SK-N-SH treated with all-trans-retinoic acid at 6 μM for 48 hours (cell line): ENCODE results near the gene CST11.

Source experiments
- ATAC-seq: fragments of 200-7000 bp; cut with Tn5 transposase; 3 replicates; pipeline ENCODE4 v1.9.1; 2020; ENCODE audit warnings: mild to moderate bottlenecking, moderate library complexity
- ARNTL ChIP-seq: fragments of 450-650 bp; formaldehyde crosslinking; IDR thresholded peaks from 2 replicates; pipeline ENCODE4 v1.5.0; 2020; ENCODE audit warnings: low read depth, mild to moderate bottlenecking, moderate library complexity, borderline replicate concordance
- BACH2 ChIP-seq: fragments of 250-450 bp; sonication (Bioruptor Pico); IDR thresholded peaks from 2 replicates; pipeline ENCODE4 v1.9.0; 2021; ENCODE audit warnings: mild to moderate bottlenecking, borderline replicate concordance
- CSDC2 ChIP-seq: fragments of 250-450 bp; sonication (Bioruptor Pico); IDR thresholded peaks from 2 replicates; pipeline ENCODE4 v1.5.0; 2020; ENCODE audit warnings: mild to moderate bottlenecking, moderate library complexity
- ESRRG ChIP-seq: fragments of 250-450 bp; sonication (Bioruptor Pico); IDR thresholded peaks from 2 replicates; pipeline ENCODE4 v1.6.1; 2021; ENCODE audit warnings: mild to moderate bottlenecking
- GLIS3 ChIP-seq: fragments of 250-450 bp; sonication (Bioruptor Pico); IDR thresholded peaks from 2 replicates; pipeline ENCODE4 v1.5.0; 2020; ENCODE audit warnings: mild to moderate bottlenecking, moderate library complexity
- ISL1 ChIP-seq: fragments of 250-450 bp; sonication (Bioruptor Pico); IDR thresholded peaks from 2 replicates; pipeline ENCODE4 v2.1.2; 2022; ENCODE audit warnings: mild to moderate bottlenecking, moderate library complexity
- OSR1 ChIP-seq: fragments of 250-450 bp; sonication (Bioruptor Pico); IDR thresholded peaks from 2 replicates; pipeline ENCODE4 v1.8.0; 2022; ENCODE audit warnings: moderate library complexity, mild to moderate bottlenecking, inconsistent platforms
- PPARA ChIP-seq: fragments of 250-450 bp; sonication (Bioruptor Pico); IDR thresholded peaks from 2 replicates; pipeline ENCODE4 v1.5.0; 2020; ENCODE audit warnings: mild to moderate bottlenecking, borderline replicate concordance
- RARB ChIP-seq: fragments of 250-450 bp; sonication (Bioruptor Pico); IDR thresholded peaks from 2 replicates; pipeline ENCODE4 v1.8.0; 2021; ENCODE audit warnings: mild to moderate bottlenecking, moderate library complexity
- SNAI2 ChIP-seq: fragments of 250-450 bp; sonication (Bioruptor Pico); IDR thresholded peaks from 2 replicates; pipeline ENCODE4 v1.5.0; 2020; ENCODE audit warnings: mild to moderate bottlenecking, moderate library complexity
- TCF4 ChIP-seq: fragments of 250-450 bp; sonication (Bioruptor Pico); IDR thresholded peaks from 2 replicates; pipeline ENCODE4 v1.8.0; 2021; ENCODE audit warnings: mild to moderate bottlenecking, moderate library complexity, borderline replicate concordance
- TOX ChIP-seq: fragments of 250-450 bp; sonication (Bioruptor Pico); IDR thresholded peaks from 2 replicates; pipeline ENCODE4 v1.8.0; 2021; ENCODE audit warnings: mild to moderate bottlenecking, moderate library complexity, borderline replicate concordance
- ZC3H10 ChIP-seq: fragments of 250-450 bp; sonication (Bioruptor Pico); IDR thresholded peaks from 2 replicates; pipeline ENCODE4 v1.5.1; 2021; ENCODE audit warnings: mild to moderate bottlenecking, moderate library complexity
- ZFP3 ChIP-seq: fragments of 250-450 bp; sonication (Bioruptor Pico); IDR thresholded peaks from 2 replicates; pipeline ENCODE4 v1.5.0; 2020; ENCODE audit warnings: mild to moderate bottlenecking, moderate library complexity
- ZFP30 ChIP-seq: fragments of 450-650 bp; formaldehyde crosslinking; IDR thresholded peaks from 2 replicates; pipeline ENCODE4 v1.5.0; 2022; ENCODE audit warnings: mild to moderate bottlenecking, moderate library complexity
- ZNF565 ChIP-seq: fragments of 450-650 bp; formaldehyde crosslinking; conservative IDR thresholded peaks from 2 replicates; pipeline ENCODE4 v1.5.0; 2020; ENCODE audit warnings: low read depth, mild to moderate bottlenecking, moderate library complexity
- ZNF70 ChIP-seq: fragments of 450-650 bp; formaldehyde crosslinking; IDR thresholded peaks from 2 replicates; pipeline ENCODE4 v1.5.0; 2020; ENCODE audit warnings: mild to moderate bottlenecking, moderate library complexity
- ZNF8 ChIP-seq: fragments of 450-650 bp; formaldehyde crosslinking; IDR thresholded peaks from 2 replicates; pipeline ENCODE4 v1.5.0; 2020; ENCODE audit warnings: mild to moderate bottlenecking, moderate library complexity
- TF ChIP-seq, protein P1 (sequence below): fragments of 250-450 bp; sonication (Bioruptor Pico); IDR thresholded peaks from 2 replicates; pipeline ENCODE4 v1.8.0; 2020; ENCODE audit warnings: mild to moderate bottlenecking, moderate library complexity, borderline replicate concordance
- TF ChIP-seq, protein P2 (sequence below): fragments of 250-450 bp; sonication (Bioruptor Pico); IDR thresholded peaks from 2 replicates; pipeline ENCODE4 v1.5.1; 2020; ENCODE audit warnings: low read depth, mild to moderate bottlenecking, moderate library complexity
- TF ChIP-seq, protein P3 (sequence below): fragments of 250-450 bp; sonication (Bioruptor Pico); IDR thresholded peaks from 2 replicates; pipeline ENCODE4 v1.5.0; 2020; ENCODE audit warnings: mild to moderate bottlenecking, moderate library complexity
- TF ChIP-seq, protein P4 (sequence below): fragments of 250-450 bp; sonication (Bioruptor Pico); IDR thresholded peaks from 2 replicates; pipeline ENCODE4 v1.5.1; 2021; ENCODE audit warnings: mild to moderate bottlenecking, moderate library complexity
- TF ChIP-seq, protein P5 (sequence below): fragments of 250-450 bp; sonication (Bioruptor Pico); IDR thresholded peaks from 2 replicates; pipeline ENCODE4 v1.8.0; 2021; ENCODE audit warnings: low read depth, mild to moderate bottlenecking, moderate library complexity, borderline replicate concordance

The CST11 gene

DNA sequence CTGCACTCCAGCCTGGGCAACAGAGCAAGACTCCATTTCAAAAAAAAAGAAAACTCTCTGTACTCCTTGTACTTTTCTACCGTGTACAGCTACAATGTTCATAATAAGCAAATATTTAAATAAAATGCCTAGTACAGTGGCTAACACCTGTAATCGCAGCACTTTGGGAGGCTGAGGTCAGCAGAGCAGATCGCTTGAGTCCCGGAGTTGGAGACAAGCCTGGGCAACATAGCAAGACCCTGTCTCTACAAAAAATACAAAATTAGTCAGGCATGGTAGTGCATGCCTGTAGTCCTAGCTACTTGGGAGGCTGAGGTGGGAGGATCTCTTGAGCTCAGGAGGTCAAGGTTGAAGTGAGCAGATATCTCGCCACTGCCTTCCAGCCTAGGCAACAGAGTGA, 37.1 kb downstream of the CST11 start (continued):
- TF ChIP-seq, protein P1, sequence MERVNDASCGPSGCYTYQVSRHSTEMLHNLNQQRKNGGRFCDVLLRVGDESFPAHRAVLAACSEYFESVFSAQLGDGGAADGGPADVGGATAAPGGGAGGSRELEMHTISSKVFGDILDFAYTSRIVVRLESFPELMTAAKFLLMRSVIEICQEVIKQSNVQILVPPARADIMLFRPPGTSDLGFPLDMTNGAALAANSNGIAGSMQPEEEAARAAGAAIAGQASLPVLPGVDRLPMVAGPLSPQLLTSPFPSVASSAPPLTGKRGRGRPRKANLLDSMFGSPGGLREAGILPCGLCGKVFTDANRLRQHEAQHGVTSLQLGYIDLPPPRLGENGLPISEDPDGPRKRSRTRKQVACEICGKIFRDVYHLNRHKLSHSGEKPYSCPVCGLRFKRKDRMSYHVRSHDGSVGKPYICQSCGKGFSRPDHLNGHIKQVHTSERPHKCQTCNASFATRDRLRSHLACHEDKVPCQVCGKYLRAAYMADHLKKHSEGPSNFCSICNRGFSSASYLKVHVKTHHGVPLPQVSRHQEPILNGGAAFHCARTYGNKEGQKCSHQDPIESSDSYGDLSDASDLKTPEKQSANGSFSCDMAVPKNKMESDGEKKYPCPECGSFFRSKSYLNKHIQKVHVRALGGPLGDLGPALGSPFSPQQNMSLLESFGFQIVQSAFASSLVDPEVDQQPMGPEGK, result no peak
- TF ChIP-seq ZC3H10, result no peak
- TF ChIP-seq TCF4 (CRISPR knock-in tag), result no peak

DNA sequence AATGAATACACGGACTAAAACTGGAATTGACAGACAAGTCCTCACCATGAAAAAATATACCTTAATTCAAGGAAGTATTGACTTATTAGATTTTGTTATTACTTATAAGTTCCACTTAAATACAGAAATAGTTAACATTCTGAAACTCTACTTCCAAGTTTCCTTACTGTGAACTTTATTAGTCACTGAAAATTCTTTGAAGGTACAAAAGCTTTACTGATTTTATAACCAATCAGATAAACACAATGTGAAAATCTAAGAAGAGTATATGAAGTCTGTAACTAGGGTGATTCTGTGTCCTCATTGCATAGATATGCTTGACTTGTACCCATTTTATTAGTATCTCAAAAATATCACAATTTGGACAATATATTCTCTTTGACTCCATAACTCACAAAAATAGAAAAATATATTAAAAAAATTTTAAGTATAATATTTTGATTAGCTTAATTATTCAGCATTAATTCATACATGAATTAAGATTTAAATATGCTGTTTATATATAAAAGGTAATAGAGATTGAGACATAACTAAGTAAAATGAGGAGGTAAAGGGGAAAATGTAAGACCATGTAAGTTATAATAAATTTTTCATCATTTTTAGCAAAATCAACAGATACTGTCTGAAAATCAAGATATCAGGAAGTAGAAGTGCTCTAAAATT, 38.0 kb downstream of the CST11 start:
- TF ChIP-seq, protein P2, sequence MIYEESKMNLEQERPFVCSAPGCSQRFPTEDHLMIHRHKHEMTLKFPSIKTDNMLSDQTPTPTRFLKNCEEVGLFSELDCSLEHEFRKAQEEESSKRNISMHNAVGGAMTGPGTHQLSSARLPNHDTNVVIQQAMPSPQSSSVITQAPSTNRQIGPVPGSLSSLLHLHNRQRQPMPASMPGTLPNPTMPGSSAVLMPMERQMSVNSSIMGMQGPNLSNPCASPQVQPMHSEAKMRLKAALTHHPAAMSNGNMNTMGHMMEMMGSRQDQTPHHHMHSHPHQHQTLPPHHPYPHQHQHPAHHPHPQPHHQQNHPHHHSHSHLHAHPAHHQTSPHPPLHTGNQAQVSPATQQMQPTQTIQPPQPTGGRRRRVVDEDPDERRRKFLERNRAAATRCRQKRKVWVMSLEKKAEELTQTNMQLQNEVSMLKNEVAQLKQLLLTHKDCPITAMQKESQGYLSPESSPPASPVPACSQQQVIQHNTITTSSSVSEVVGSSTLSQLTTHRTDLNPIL (CRISPR knock-in tag), result no peak
- no peak for TF ChIP-seq ZC3H10
- TF ChIP-seq ARNTL (CRISPR knock-in tag), result no peak
- no peak for TF ChIP-seq SNAI2 (CRISPR knock-in tag)
- no peak for TF ChIP-seq ZNF8
- no peak for TF ChIP-seq TOX (CRISPR knock-in tag)
- no peak for TF ChIP-seq PPARA (CRISPR knock-in tag)
- TF ChIP-seq ESRRG (CRISPR knock-in tag), result no peak
- no peak for TF ChIP-seq ZNF565 (CRISPR knock-in tag)
- no peak for TF ChIP-seq ZFP30
- TF ChIP-seq, protein P3, sequence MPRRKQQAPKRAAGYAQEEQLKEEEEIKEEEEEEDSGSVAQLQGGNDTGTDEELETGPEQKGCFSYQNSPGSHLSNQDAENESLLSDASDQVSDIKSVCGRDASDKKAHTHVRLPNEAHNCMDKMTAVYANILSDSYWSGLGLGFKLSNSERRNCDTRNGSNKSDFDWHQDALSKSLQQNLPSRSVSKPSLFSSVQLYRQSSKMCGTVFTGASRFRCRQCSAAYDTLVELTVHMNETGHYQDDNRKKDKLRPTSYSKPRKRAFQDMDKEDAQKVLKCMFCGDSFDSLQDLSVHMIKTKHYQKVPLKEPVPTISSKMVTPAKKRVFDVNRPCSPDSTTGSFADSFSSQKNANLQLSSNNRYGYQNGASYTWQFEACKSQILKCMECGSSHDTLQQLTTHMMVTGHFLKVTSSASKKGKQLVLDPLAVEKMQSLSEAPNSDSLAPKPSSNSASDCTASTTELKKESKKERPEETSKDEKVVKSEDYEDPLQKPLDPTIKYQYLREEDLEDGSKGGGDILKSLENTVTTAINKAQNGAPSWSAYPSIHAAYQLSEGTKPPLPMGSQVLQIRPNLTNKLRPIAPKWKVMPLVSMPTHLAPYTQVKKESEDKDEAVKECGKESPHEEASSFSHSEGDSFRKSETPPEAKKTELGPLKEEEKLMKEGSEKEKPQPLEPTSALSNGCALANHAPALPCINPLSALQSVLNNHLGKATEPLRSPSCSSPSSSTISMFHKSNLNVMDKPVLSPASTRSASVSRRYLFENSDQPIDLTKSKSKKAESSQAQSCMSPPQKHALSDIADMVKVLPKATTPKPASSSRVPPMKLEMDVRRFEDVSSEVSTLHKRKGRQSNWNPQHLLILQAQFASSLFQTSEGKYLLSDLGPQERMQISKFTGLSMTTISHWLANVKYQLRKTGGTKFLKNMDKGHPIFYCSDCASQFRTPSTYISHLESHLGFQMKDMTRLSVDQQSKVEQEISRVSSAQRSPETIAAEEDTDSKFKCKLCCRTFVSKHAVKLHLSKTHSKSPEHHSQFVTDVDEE (CRISPR knock-in tag), result no peak
- TF ChIP-seq, protein P1, result no peak
- TF ChIP-seq BACH2 (CRISPR knock-in tag), result no peak
- TF ChIP-seq GLIS3 (CRISPR knock-in tag), result no peak
- TF ChIP-seq ZNF70 (CRISPR knock-in tag), result no peak
- TF ChIP-seq RARB (CRISPR knock-in tag), result no peak
- no peak for TF ChIP-seq TCF4 (CRISPR knock-in tag)
- TF ChIP-seq, protein P4, sequence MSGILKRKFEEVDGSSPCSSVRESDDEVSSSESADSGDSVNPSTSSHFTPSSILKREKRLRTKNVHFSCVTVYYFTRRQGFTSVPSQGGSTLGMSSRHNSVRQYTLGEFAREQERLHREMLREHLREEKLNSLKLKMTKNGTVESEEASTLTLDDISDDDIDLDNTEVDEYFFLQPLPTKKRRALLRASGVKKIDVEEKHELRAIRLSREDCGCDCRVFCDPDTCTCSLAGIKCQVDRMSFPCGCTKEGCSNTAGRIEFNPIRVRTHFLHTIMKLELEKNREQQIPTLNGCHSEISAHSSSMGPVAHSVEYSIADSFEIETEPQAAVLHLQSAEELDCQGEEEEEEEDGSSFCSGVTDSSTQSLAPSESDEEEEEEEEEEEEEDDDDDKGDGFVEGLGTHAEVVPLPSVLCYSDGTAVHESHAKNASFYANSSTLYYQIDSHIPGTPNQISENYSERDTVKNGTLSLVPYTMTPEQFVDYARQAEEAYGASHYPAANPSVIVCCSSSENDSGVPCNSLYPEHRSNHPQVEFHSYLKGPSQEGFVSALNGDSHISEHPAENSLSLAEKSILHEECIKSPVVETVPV (CRISPR knock-in tag), result no peak
- no peak for TF ChIP-seq CSDC2 (CRISPR knock-in tag)
- no peak for TF ChIP-seq ZFP3
- ATAC-seq, result no peak

DNA sequence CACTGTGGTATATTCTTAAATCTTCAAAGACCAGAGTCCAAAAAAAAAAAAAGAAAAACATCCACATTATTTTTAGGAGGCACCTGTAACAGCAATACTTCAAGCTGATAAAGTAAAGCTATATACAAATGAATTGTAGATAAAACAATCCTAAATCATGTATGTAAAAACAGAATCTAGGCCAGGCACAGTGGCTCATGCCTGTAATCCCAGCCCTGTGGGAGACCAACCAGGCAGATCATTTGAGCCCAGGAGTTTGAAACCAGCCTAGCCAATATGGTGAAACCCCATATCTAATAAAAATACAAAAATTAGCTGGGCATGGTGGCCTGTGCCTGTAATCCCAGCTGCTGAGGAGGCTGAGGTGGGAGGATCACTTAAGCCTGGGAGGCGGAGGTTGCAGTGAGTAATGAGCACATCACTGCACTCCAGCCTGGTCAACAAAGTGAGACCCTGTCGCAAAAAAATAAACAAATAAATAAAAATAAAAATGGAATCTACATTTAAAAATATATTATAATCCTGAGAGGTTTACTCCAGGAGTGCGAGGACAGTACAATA, 38.7 kb downstream of the CST11 start:
- no peak for ATAC-seq
- no peak for TF ChIP-seq ZNF565 (CRISPR knock-in tag)
- TF ChIP-seq ISL1 (CRISPR knock-in tag), result no peak
- TF ChIP-seq RARB (CRISPR knock-in tag), result no peak
- TF ChIP-seq ESRRG (CRISPR knock-in tag), result no peak
- TF ChIP-seq, protein P2 (CRISPR knock-in tag), result no peak
- TF ChIP-seq, protein P5, sequence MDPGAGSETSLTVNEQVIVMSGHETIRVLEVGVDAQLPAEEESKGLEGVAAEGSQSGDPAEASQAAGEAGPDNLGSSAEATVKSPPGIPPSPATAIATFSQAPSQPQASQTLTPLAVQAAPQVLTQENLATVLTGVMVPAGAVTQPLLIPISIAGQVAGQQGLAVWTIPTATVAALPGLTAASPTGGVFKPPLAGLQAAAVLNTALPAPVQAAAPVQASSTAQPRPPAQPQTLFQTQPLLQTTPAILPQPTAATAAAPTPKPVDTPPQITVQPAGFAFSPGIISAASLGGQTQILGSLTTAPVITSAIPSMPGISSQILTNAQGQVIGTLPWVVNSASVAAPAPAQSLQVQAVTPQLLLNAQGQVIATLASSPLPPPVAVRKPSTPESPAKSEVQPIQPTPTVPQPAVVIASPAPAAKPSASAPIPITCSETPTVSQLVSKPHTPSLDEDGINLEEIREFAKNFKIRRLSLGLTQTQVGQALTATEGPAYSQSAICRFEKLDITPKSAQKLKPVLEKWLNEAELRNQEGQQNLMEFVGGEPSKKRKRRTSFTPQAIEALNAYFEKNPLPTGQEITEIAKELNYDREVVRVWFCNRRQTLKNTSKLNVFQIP (CRISPR knock-in tag), result no peak
- no peak for TF ChIP-seq SNAI2 (CRISPR knock-in tag)
- TF ChIP-seq OSR1 (CRISPR knock-in tag), result no peak
- no peak for TF ChIP-seq BACH2 (CRISPR knock-in tag)
- TF ChIP-seq ZNF8, result no peak
